OCI-LY1 (cell line): ENCODE data around the gene SERPINB5.

Experiments used
- H2AFZ ChIP-seq: fragments of 200-600 bp; sonication (generic), shearing (Covaris generic); 2 replicates; pipeline ENCODE4 v1.6.0; 2014; ENCODE audit warnings: antibody characterized with exemption, mild to moderate bottlenecking, low read length
- H3F3A ChIP-seq: fragments of 200-600 bp; sonication (generic), shearing (Covaris generic); 2 replicates; pipeline ENCODE4 v1.6.0; 2014; ENCODE audit warnings: mild to moderate bottlenecking, antibody characterized with exemption, low read length, moderate library complexity; ENCODE audit not compliant: insufficient read depth
- H3K27ac ChIP-seq: fragments of 200-600 bp; sonication (generic); 2 replicates; pipeline ENCODE4 v1.5.1; 2014; ENCODE audit warnings: low read length, mixed run types, mild to moderate bottlenecking, low read depth; ENCODE audit not compliant: poor library complexity, severe bottlenecking
- H3K27me3 ChIP-seq: fragments of 200-600 bp; sonication (generic); 2 replicates; pipeline ENCODE4 v1.6.0; 2014; ENCODE audit warnings: antibody characterized with exemption, mild to moderate bottlenecking, low read length, moderate library complexity; ENCODE audit not compliant: insufficient read depth
- H3K36me3 ChIP-seq: fragments of 200-600 bp; sonication (generic); 2 replicates; pipeline ENCODE4 v1.6.1; 2014; ENCODE audit warnings: mild to moderate bottlenecking, antibody characterized with exemption, low read length, moderate library complexity, mixed read lengths; ENCODE audit not compliant: insufficient read depth
- H3K4me1 ChIP-seq: fragments of 200-600 bp; sonication (generic); 2 replicates; pipeline ENCODE4 v1.5.1; 2014; ENCODE audit warnings: mild to moderate bottlenecking, low read length, moderate library complexity; ENCODE audit not compliant: insufficient read depth, severe bottlenecking
- H3K4me2 ChIP-seq: fragments of 200-600 bp; sonication (generic), shearing (Covaris generic); 2 replicates; pipeline ENCODE4 v1.6.1; 2014; ENCODE audit warnings: low read length
- H3K4me3 ChIP-seq: fragments of 200-600 bp; sonication (generic); 2 replicates; pipeline ENCODE4 v1.5.1; 2014; ENCODE audit warnings: low read length, low read depth, mild to moderate bottlenecking, mixed read lengths; ENCODE audit not compliant: poor library complexity, severe bottlenecking
- H3K79me2 ChIP-seq: fragments of 200-600 bp; shearing (Covaris generic); 2 replicates; pipeline ENCODE4 v1.6.1; 2016; ENCODE audit warnings: mixed run types, low read length, mixed read lengths; ENCODE audit not compliant: insufficient read depth
- H3K9ac ChIP-seq: fragments of 200-600 bp; sonication (generic), shearing (Covaris generic); 2 replicates; pipeline ENCODE4 v1.6.1; 2014; ENCODE audit warnings: mild to moderate bottlenecking, low read length, mixed read lengths
- H3K9me2 ChIP-seq: fragments of 200-600 bp; sonication (generic), shearing (Covaris generic); 2 replicates; pipeline ENCODE4 v1.6.1; 2014; ENCODE audit warnings: low read depth, mild to moderate bottlenecking, low read length, mixed read lengths
- H3K9me3 ChIP-seq: fragments of 200-600 bp; shearing (Covaris generic); 2 replicates; pipeline ENCODE4 v1.6.1; 2014; ENCODE audit warnings: low read length, mixed read lengths
- H4K20me1 ChIP-seq: fragments of 200-600 bp; sonication (generic), shearing (Covaris generic); 2 replicates; pipeline ENCODE4 v1.6.0; 2016; ENCODE audit warnings: mild to moderate bottlenecking, low read length; ENCODE audit not compliant: insufficient read depth
- CTCF ChIP-seq: fragments of 200-600 bp; sonication (generic), shearing (Covaris generic); IDR thresholded peaks from 2 replicates; pipeline ENCODE4 v1.5.1; 2017; ENCODE audit warnings: mild to moderate bottlenecking, antibody characterized with exemption, low read length, moderate library complexity, mixed read lengths
- EZH2 ChIP-seq: fragments of 200-600 bp; sonication (generic), shearing (Covaris generic); IDR thresholded peaks from 2 replicates; pipeline ENCODE4 v1.8.0; 2017; ENCODE audit warnings: borderline replicate concordance, mixed run types, mild to moderate bottlenecking, antibody characterized with exemption, low read length, moderate library complexity, mixed read lengths

The SERPINB5 gene

GRCh38 chr18:63550068-63550467 lies 73.3 kb downstream of the SERPINB5 start:
- no peak overlapping the region for H3K27ac ChIP-seq
- no peaks in the 10 kb centered on the region for H4K20me1 ChIP-seq
- no peaks in the 10 kb centered on the region; the same call in 1 of the 2 replicates for H3K9me2 ChIP-seq

GRCh38 chr18:63551769-63552168 lies 75.0 kb downstream of the SERPINB5 start:
- H3F3A ChIP-seq = no peaks in the 10 kb centered on the region
- no peaks in the 10 kb centered on the region for H3K36me3 ChIP-seq
- no peak overlapping the region for H3K27ac ChIP-seq
- no peak for TF ChIP-seq CTCF
- no peak for TF ChIP-seq EZH2
- no peaks in the 10 kb centered on the region; the same call in 1 of the 2 replicates for H3K9me2 ChIP-seq
- H3K79me2 ChIP-seq = no peaks in the 10 kb centered on the region
- no peak overlapping the region for H3K4me3 ChIP-seq
- no peaks in the 10 kb centered on the region for H4K20me1 ChIP-seq
- H3K27me3 ChIP-seq = 0 out of 2 replicates have a peak, but pooled peaks cover 4% of the 10 kb centered on the region
- no peak overlapping the region for H2AFZ ChIP-seq
- no peak overlapping the region for H3K9ac ChIP-seq
- H3K9me3 ChIP-seq = no peaks in the 10 kb centered on the region
- no peak overlapping the region for H3K4me2 ChIP-seq
- no peaks in the 10 kb centered on the region for H3K4me1 ChIP-seq

More at GRCh38 chr18:63550068-63550467, 73.3 kb downstream of the SERPINB5 start:
- no peak overlapping the region for H3K9ac ChIP-seq
- H3K27me3 ChIP-seq = 0 out of 2 replicates have a peak, but pooled peaks cover 4% of the 10 kb centered on the region
- no peak overlapping the region for H3K4me2 ChIP-seq
- H3F3A ChIP-seq = no peaks in the 10 kb centered on the region
- no peaks in the 10 kb centered on the region for H3K36me3 ChIP-seq
- H3K9me3 ChIP-seq = no peaks in the 10 kb centered on the region
- H3K4me3 ChIP-seq = no peak overlapping the region
- no peaks in the 10 kb centered on the region for H3K4me1 ChIP-seq
- TF ChIP-seq EZH2 = no peak
- TF ChIP-seq CTCF = no peak
- H3K79me2 ChIP-seq = no peaks in the 10 kb centered on the region
- H2AFZ ChIP-seq = no peak overlapping the region

- Histone ChIP-seq H3K4me3 (no peak overlapping the region), H3K9me3 (no peaks in the 10 kb centered on the region), H3K4me2 (no peak overlapping the region), H3K79me2 (no peaks in the 10 kb centered on the region), H3K4me1 (no peaks in the 10 kb centered on the region), H3K9me2 (no peaks in the 10 kb centered on the region; the same call in 1 of the 2 replicates), H2AFZ (no peak overlapping the region), H3K36me3 (no peaks in the 10 kb centered on the region), H3K27ac (no peak overlapping the region), H3K27me3 (0 out of 2 replicates have a peak, but pooled peaks cover 4% of the 10 kb centered on the region), H4K20me1 (no peaks in the 10 kb centered on the region), H3F3A (no peaks in the 10 kb centered on the region), H3K9ac (no peak overlapping the region)
- TF ChIP-seq EZH2 = no peak
Measured at GRCh38 chr18:63552581-63552980, 75.8 kb downstream of the SERPINB5 start.

- Histone ChIP-seq H3K36me3 (no peaks in the 10 kb centered on the region), H3K9ac (no peak overlapping the region), H3K9me3 (no peaks in the 10 kb centered on the region), H4K20me1 (no peaks in the 10 kb centered on the region), H3K4me2 (no peak overlapping the region), H3K27ac (no peak overlapping the region), H3K27me3 (0 out of 2 replicates have a peak, but pooled peaks cover under 1% of the 10 kb centered on the region), H3K79me2 (no peaks in the 10 kb centered on the region), H3K4me3 (no peak overlapping the region), H3K4me1 (no peaks in the 10 kb centered on the region), H3F3A (no peaks in the 10 kb centered on the region), H2AFZ (no peak overlapping the region), H3K9me2 (no peaks in the 10 kb centered on the region; the same call in 1 of the 2 replicates)
- no peak for TF ChIP-seq EZH2
- TF ChIP-seq CTCF = no peak
Measured at GRCh38 chr18:63553081-63553480, 76.3 kb downstream of the SERPINB5 start.
